ENCODE measurements around the gene BTG3. TPM values are rescaled to one million over a fixed set of nuclear protein-coding genes. Genes with fewer than 3 reads are reported as not detected.

The BTG3 gene
- total and polyA plus RNA-seq, 2 donors (not counting 3 experiments of a cell fraction or from before 2014, with no cell fraction given), result 18.1 to 37.2 TPM

GRCh38 chr21:17545007-17545406, 67.7 kb downstream of the BTG3 start:
- no peak overlapping the region for H3K4me2 ChIP-seq (ENCODE audit: insufficient read depth, low read length)
- no peak for FAIRE-seq
- no peak for DNase-seq (ENCODE audit: low read depth, low spot score)
- H3K9me1 ChIP-seq (replicated peaks; ENCODE audit: control insufficient read depth, extremely low read depth, insufficient read depth, low read length), result no peaks in the 10 kb centered on the region
- no peaks in the 10 kb centered on the region for H3K36me3 ChIP-seq (ENCODE audit: control insufficient read depth in 2 of 2, extremely low read depth in 1 of 2, insufficient read depth in 2 of 2, low read length in 2 of 2)
- TF ChIP-seq POLR2A (IDR thresholded peaks at IDR 0.05; ENCODE audit: low read depth, low read length) (no peak), JUN (IDR thresholded peaks at IDR 0.05; ENCODE audit: borderline replicate concordance, insufficient read depth, insufficient read length, low read depth) (no peak), FOS (IDR thresholded peaks at IDR 0.05; ENCODE audit: borderline replicate concordance, insufficient read depth, low read length) (no peak), MAX (IDR thresholded peaks at IDR 0.05; ENCODE audit: insufficient read depth, insufficient read length) (no peak), EZH2 (IDR thresholded peaks at IDR 0.05; ENCODE audit: borderline replicate concordance, low read depth, low read length, severe bottlenecking) (no peak), MYC (IDR thresholded peaks at IDR 0.05; ENCODE audit: low read depth, low read length) (no peak), GATA2 (IDR thresholded peaks at IDR 0.05; ENCODE audit: insufficient read depth, insufficient read length, low read depth, low read length) (no peak)
- TF ChIP-seq, protein P1, sequence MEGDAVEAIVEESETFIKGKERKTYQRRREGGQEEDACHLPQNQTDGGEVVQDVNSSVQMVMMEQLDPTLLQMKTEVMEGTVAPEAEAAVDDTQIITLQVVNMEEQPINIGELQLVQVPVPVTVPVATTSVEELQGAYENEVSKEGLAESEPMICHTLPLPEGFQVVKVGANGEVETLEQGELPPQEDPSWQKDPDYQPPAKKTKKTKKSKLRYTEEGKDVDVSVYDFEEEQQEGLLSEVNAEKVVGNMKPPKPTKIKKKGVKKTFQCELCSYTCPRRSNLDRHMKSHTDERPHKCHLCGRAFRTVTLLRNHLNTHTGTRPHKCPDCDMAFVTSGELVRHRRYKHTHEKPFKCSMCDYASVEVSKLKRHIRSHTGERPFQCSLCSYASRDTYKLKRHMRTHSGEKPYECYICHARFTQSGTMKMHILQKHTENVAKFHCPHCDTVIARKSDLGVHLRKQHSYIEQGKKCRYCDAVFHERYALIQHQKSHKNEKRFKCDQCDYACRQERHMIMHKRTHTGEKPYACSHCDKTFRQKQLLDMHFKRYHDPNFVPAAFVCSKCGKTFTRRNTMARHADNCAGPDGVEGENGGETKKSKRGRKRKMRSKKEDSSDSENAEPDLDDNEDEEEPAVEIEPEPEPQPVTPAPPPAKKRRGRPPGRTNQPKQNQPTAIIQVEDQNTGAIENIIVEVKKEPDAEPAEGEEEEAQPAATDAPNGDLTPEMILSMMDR (IDR thresholded peaks at IDR 0.05; ENCODE audit: extremely low read depth in 1 of 2, insufficient read depth in 1 of 2, low read depth in 1 of 2, low read length in 2 of 2), result no peak
- H3K27ac ChIP-seq (ENCODE audit: insufficient read depth, low read depth, low read length), result no peak overlapping the region
- H2AFZ ChIP-seq (ENCODE audit: low read depth, low read length), result no peak overlapping the region
- no peaks in the 10 kb centered on the region for H3K9me3 ChIP-seq (replicated peaks; ENCODE audit: control insufficient read depth, insufficient read depth, low read length)
- H3K4me3 ChIP-seq (replicated peaks in 1 of 3; ENCODE audit: insufficient read depth in 1 of 3, low read depth in 1 of 3, low read length in 3 of 3), result no peak overlapping the region
- POLR2A ChIA-PET, result no interaction called here
- dilution Hi-C loops (cut with MboI; ENCODE audit: extremely low pct_ligation_motif_present, low sequenced_read_pairs) (no loop called here), intact Hi-C loops (cut with micrococcal nuclease) (no loop called here)
- H3K9ac ChIP-seq (replicated peaks; ENCODE audit: extremely low read depth, insufficient read depth, low read length), result no peak overlapping the region
- CTCF ChIA-PET, result interaction anchor here (0.6 to 1.0 kb wide), 3 partner anchors 10 to 158 kb away, joined by 4 to 5 read pairs (median 4); no protein-coding TSS in a partner anchor
- H3K27me3 ChIP-seq (ENCODE audit: control insufficient read depth in 2 of 2, insufficient read depth in 2 of 2, low read length in 2 of 2), result no peaks in the 10 kb centered on the region
- BruUV-seq (replicated peaks), result no TSS peak
- peaks cover 6% of the 10 kb centered on the region for H3K4me1 ChIP-seq (ENCODE audit: control insufficient read depth, extremely low read depth, insufficient read depth, low read length)
- H3K79me2 ChIP-seq (ENCODE audit: control insufficient read depth, insufficient read depth, low read length), result no peaks in the 10 kb centered on the region
- H4K20me1 ChIP-seq (replicated peaks; ENCODE audit: control insufficient read depth, extremely low read depth, insufficient read depth, low read length), result no peaks in the 10 kb centered on the region

Small RNA genes lying within 50 kb of the gene (small RNA-seq; reads per million reads assigned to genes)
- gene RF00019 (ENCODE audit: insufficient read depth, insufficient read length, low read depth, low replicate concordance), result not detected

Other genes with a start within 250 kb of the BTG3 start
- gene CXADR, start 99.9 kb downstream of the BTG3 start, total RNA-seq, result 10.7 and 12.2 TPM in 2 replicates
- gene CXADR, start 99.9 kb downstream of the BTG3 start, polyA plus RNA-seq, result 2.2 and 3.2 TPM in 2 replicates
- 4.2 and 5.4 TPM in 2 replicates for gene C21orf91, start 206.5 kb upstream of the BTG3 start, total RNA-seq
- 0.75 and 1.3 TPM in 2 replicates for gene C21orf91, start 206.5 kb upstream of the BTG3 start, polyA plus RNA-seq

Data from endothelial cell of umbilical vein (primary cell).